Right ventricle myocardium inferior (tissue), 1 donor: ENCODE measurements around the gene CYB561. TPM values are rescaled to one million over a fixed set of nuclear protein-coding genes. Genes with fewer than 3 reads are reported as not detected.
"Not testable (repeated sequence)": the region's sequence is repeated elsewhere in the genome, so short reads cannot be mapped to it uniquely, and the experiment has no call there.

ENCODE experiments used
- ATAC-seq: fragments of 200-7000 bp; cut with Tn5 transposase; one replicate; pipeline ENCODE4 v1.9.1; 2020; ENCODE audit warnings: mild to moderate bottlenecking, moderate library complexity
- DNase-seq: peaks from one replicate; pipeline ENCODE4 v3.0.0; 2021; ENCODE audit errors: missing footprints
- intact Hi-C: fragments of 100-400 bp; cut with DNase I; formaldehyde crosslinking; loops from one replicate; pipeline ENCODE4 v1.11.0; 2022
- total RNA-seq: library from RNA; stranded (reverse); fragmentation: NEBNext Ultra II Directional; extraction: Animal tissue kit (Norgen Biotek cat#: 25700); gene quantifications from one replicate; pipeline ENCODE4 v1.2.1, GENCODE V29; 2021
- donor health status: DM: no; HTN: yes; CAD: no; lungs with severe emphysema.

The CYB561 gene
- total RNA-seq, 1 donor from 2014 or later, result 15.5 TPM

DNA sequence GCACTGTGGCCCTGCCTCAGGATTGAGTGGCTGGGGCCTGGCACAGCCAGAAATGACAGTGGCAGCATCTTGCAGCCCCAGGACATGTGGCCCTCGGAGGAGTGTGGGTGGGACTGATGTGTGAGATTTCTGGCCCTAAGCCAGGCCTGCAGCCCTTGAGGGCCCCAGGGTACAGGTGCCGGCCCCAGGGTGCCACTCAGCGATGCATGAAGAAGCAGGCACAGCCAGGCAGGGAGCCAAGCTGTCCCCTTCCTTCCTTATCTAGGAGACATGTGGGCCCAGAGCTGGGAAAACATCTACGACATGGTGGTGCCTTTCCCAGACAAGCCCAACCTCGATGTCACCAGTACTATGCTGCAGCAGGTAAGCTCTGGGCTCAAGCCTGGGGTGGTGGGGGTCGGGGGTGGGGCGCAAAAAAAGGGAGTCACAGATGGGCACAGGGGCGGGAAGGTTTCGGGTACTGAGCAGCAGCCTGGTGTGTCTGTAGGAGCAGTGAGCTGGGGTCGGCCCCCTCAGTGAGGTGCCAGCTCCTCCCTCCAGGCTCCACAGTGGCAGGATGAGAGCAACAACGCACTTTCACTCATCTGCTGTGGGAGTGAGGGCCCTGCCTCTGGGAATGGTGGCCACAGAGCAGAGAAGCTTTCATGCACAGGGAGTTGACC, 34.9 kb upstream of the CYB561 start:
- intact Hi-C loops, result no loop called here
- ATAC-seq, result no peak
- DNase-seq, result no peak

DNA sequence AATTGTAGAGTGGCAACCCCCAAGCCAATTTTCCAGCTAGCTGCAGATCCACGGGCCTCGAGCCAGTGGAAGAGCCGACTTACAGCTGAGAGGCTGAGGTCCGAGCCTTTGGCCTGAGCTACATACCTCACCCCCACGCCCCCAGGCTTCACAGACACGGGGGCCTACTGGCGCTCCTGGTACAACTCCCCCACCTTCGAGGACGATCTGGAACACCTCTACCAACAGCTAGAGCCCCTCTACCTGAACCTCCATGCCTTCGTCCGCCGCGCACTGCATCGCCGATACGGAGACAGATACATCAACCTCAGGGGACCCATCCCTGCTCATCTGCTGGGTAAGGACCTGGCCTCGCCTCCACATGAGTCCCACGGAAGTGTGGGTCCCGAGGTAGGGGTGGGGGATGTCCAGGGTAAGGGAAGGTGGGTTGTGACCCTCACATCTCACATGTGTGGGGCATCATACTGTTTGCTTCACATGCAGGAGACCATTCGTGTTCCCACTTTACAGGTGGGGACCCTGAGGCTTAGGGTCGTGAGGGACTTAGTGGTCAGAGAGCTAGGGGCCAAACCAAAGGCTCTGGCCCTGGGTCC, 34.2 kb upstream of the CYB561 start:
- intact Hi-C loops, result no loop called here
- DNase-seq, result no peak
- no peak for ATAC-seq

DNA sequence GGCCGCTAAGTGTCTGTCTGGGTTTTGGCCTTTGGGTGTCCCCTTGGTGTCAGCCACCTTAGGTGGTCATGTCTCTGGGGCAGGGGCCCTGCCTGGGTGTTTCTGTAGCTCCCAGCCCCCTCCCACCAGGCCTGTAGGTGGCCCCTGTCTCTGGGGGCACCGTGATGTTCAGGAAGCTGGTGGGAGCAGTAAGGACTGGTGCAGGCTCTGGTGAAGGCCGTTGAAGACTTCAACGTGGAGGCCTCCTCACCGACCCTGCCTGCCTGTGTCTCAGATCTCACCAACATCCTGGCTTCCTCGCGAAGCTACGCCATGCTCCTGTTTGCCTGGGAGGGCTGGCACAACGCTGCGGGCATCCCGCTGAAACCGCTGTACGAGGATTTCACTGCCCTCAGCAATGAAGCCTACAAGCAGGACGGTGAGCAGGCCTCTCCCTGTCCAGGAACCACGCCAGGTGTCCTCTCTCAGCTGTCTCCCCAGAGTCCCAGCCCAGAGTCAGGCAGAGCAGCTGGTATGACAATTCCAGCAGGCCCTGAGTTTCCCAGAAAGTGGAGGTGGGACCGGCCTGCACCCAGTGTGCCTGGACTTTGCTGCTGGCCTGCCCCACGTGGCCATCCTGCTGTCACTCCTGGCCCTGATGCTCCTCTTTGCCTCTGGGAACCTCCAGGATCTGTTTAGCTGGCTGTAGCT, 33.5 kb upstream of the CYB561 start:
- DNase-seq (no peak), ATAC-seq (no peak)
- intact Hi-C loops, result loop anchor here (1.0 kb wide), 1 partner anchor 54 kb away; no protein-coding TSS in a partner anchor

DNA sequence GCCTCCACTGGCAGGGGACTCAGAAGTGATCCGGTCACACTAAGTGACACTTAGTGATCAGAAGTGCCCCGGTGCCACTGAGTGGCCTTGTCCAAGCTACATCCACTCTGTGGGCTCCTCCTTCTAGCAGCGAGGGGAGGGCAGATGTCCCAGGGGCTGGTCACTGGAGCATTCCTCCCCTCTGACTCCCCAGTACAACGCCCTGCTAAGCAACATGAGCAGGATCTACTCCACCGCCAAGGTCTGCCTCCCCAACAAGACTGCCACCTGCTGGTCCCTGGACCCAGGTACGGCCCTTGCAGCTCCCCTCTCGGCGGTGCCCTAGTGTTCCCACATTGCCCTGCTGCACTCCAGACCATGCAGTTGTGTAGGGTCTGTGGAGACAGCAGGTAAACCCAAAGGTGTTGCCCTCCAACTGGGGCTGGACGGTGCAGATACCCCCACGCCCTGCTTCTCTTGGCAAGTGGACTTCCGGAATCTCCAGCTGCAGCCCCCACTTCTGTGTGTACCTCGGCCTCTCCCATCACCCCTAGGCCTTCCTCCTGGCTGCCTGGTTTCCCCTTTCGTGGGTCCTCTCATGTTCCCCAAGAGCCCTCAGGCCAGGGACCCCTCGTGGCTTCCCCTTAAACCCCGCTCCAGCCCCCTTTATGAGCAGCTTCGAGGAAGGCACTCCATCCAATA, 32.8 kb upstream of the CYB561 start:
- DNase-seq (peak; percentile 85), ATAC-seq (peak; percentile 84)
- intact Hi-C loops, result loop anchor here (1.0 kb wide), 1 partner anchor 54 kb away; no protein-coding TSS in a partner anchor

DNA sequence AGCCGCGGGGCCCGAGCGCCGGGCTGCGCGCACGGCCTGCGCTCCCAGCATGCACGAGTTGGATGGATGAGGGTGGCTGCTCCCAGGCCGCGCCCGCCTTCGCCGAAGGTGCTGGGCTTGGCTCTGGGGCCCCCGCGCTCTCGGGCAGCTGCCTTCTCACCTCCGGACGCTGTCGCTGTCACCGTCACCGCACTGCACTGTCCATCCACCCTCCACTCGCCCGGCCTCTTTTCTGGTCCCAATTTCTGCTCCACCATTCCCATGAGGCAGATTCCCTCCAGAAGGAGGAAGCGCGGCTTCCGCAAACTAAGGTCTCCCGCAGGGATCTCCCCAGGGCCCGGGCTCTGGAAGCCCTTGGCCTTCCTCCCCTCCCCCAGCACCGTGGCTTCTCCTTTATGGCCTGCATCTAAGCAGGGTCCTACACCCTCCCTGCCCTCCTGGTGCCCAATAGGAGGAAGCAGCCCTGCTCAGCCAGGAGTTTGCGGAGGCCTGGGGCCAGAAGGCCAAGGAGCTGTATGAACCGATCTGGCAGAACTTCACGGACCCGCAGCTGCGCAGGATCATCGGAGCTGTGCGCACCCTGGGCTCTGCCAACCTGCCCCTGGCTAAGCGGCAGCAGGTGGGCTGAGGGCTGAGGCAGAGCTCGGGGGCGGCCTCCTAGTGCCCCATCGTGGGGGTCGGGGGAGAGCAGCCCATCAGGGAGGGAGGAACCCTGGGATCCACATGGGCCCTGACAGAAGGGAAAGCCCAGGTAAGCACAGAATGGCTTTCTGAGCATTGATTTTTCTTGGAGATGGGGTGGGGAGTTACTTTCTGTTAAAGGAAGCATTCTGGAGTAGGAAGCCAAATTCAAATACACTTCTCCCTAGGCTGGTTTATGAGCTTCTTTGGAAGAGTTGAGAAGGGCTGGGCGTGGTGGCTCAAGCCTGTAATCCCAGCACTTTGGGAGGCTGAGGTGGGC, 31.7 kb upstream of the CYB561 start:
- ATAC-seq, result no peak
- no peak for DNase-seq
- intact Hi-C loops, result no loop called here

DNA sequence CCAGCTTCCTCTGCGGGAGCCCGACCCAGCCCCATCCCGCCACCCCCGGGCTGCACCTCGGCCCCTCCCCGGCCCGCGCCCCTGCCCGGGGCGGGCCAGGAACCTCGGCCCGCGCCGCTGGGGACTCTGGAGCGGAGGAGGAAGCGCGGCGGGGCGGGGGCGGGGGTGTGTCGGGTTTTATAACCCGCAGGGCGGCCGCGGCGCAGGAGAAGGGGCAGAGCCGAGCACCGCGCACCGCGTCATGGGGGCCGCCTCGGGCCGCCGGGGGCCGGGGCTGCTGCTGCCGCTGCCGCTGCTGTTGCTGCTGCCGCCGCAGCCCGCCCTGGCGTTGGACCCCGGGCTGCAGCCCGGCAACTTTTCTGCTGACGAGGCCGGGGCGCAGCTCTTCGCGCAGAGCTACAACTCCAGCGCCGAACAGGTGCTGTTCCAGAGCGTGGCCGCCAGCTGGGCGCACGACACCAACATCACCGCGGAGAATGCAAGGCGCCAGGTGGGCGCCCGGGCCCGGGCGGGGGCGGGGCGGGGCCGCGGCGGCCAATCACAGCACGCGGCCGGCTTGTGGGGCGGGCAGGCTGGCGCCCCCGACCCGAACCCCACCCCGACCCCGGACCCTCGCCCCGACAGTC, 30.9 kb upstream of the CYB561 start, which contains the start of gene ACE:
TSS of gene ACE (plus strand) at position 208 of the 626 bp plus-strand sequence. CDS start at position 242, 34 bp downstream.
- ATAC-seq, result peak; percentile 10
- intact Hi-C loops, result no loop called here
- no peak for DNase-seq

DNA sequence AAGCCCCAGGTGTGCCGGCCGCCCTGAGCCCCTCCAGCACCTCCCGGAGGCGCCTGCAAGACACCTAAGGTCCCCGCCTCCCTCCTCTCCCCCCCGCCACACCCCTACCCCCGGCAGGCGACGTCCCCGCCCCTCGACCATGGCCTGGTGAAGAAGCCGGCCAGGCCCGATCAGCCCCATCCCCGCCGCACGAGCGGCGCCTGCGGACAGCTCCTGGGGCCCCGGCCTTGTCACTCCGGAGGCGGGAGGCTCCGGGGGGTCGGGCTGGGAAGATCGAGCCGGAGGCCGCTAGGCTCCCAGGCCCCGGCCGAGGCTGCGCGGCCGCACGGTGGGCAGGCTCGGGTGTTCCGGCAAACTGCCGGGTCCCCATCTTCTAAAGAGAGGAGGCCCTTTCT, 30.4 kb upstream of the CYB561 start:
- intact Hi-C loops, result no loop called here
- ATAC-seq, result peak; percentile 17
- DNase-seq, result no peak

DNA sequence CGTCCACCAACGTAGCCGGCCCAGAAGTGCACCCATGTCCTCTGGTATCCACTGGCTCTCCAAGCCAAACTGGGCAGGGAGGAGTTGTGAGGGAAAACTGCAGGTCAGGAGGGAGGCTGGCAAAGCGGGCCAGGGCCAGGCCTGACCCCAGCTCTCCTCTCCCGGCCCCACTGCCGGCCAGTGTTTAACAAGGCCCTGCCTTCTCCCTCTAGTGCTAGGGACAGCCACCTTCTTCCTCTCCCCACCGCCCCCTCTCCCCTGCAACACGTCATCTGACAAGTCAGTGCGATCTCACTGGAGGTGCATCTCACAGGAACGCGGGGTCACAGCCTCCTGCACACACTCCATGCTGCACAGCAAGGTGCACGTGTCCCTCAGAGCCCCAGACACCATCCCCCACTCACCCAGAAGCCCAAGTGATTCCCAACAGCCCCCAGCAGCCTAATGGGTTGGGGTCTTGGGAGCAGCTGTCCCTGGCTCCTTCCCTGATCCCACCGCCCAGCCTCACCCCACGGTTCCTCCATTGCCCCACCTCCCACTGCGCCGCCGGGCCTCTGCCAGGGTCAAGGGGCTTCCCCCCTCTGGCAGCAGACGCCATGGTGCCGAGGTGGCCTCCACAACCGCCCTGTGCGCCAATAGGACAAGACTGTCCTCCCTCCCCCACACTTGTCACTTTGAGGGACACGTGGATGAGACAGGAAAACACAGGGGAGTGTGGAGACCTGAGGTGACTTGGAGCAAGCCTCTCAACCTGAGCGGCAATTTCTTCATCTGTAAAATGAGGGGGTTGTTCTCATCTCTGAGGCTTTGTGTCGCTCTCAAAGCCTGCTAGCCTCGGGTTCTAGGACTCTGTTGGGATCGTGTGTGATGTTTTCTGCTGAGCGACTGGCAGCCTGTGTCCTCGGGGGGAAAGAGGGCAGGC, 29.6 kb upstream of the CYB561 start:
- DNase-seq (no peak), ATAC-seq (no peak)
- intact Hi-C loops, result loop anchor here (2.0 kb wide), 1 partner anchor 29 kb away; the partner anchor contains the start of gene CYB561

DNA sequence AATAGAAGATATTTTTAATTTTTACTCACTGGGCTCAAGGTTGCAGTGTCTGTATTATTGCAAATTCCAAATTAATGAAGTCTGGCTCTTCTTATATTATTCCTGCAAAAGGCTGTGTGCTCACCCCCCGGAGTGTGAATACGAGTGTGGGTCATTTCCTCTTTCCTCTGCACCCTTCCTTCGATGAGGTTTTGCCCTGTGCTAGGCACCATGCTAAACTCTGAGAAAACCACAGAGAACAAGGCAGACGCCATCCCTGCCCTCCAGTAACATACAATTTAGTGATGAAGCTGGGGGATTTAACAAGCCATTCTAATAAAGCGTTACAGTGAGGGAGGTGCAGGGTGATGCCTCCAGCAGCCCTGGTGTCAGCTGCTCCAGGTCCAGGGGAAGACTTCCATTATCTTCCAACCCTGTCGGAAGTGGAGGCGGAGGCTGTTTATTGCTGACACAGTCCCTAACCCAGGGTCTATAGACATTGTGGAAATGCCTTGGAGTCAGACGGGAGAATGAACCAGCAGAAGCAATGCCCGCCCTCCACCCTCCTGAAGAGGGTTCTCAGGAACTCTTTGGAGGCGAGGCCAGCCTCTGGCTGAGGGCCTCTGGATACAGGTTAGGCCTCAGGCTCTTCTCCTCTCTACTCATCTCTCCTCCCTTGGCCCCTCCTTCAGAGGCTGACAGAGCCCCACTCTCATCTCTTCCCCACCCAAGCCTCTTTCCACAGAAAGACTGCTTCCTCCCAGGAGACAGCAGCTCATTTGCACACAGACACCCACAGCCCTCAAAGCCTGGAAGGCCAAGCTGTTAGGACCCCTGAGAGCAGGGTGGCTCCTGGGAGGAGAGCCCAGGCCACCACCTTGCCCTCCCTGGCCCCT, 28.7 kb upstream of the CYB561 start:
- ATAC-seq, result no peak
- intact Hi-C loops, result loop anchor here (2.0 kb wide), 1 partner anchor 28 kb away; the partner anchor contains the start of gene CYB561

DNA sequence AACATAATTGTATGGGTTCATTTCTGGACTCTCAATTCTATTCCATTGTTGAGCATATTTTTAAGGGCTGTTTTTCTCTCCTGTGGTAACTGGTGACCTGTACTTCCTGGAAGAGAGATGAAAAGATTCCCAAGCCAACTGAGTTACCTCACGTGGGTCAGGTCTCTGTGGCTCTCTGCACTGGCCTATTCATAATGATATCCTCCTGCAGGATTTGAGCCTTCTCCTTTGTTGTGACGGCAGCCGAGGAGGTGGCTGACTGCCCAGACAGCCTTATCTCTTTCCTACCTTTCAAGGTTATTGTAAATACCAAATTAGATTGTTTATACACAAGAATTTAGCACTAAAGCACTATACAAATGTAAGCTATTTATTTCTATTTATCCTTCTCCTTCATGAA, 28.1 kb upstream of the CYB561 start:
- DNase-seq (no peak), ATAC-seq (peak; percentile 32)
- intact Hi-C loops, result loop anchor here (2.0 kb wide), 1 partner anchor 27 kb away; the partner anchor contains the start of gene CYB561

More for the DNA sequence above, 28.7 kb upstream of the CYB561 start:
- no peak for DNase-seq

DNA sequence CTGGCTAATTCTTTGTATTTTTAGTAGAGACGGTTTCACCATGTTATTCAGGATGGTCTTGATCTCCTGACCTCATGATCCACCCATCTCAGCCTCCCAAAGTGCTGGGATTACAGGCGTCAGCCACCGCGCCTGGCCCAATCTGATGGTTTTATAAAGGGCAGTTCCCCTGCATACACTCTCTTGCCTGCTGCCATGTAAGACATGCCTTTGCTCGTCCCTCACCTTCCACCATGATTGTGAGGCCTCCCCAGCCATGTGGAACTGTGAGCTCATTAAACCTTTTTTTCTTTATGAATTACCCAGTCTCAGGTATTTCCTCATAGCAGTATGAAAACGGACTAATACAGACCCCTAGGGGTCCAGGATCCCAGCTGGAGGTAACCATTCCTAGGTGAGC, 22.0 kb upstream of the CYB561 start:
- DNase-seq, ATAC-seq, intact Hi-C loops: not testable (repeated sequence)

DNA sequence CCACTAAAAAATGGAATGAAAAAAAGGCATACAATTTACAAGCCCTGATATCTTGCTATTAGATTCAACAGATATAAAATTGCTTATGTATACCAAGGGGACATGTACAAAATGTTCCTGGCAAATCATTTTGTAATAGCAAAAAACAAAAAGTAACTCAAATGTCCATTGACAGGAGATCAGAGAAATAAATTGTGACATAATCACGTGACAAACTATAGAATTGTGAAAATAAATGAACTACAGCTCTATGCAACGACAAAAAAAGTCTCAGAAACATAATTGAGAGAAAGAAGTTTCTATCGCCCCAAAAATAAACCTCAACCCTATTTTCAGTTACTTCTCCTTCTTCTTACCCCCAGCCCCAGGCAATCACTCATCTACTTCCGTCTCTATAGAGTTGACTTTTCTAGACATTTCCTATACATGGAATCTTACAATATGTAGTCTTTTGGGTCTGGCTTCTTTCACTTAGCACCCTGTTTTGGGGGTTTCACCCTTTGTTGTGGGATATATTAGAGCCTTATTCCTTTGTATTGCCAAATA, 18.7 kb upstream of the CYB561 start:
- ATAC-seq, result no peak
- no peak for DNase-seq
- intact Hi-C loops, result no loop called here

DNA sequence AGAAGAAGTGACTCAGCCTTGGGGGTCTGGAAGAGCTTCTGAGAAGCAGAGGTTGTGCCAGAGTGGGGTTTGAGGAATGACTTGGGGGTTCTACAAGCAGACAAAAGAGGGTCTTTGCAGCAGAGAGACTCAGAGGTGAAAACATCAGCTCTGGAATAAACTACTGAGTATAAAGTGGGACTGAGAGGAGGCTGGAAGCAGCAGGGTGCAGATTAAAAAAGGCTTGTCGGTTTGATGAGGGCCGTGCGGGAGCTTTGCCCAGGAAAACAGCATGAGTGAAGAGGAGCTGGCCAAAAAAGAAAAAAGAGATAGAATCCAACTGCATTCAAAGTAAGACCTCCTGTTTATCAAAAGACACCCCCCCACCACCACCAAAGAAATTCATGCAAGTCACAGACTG, 17.7 kb upstream of the CYB561 start:
- DNase-seq, result no peak
- ATAC-seq, result no peak
- intact Hi-C loops, result no loop called here

DNA sequence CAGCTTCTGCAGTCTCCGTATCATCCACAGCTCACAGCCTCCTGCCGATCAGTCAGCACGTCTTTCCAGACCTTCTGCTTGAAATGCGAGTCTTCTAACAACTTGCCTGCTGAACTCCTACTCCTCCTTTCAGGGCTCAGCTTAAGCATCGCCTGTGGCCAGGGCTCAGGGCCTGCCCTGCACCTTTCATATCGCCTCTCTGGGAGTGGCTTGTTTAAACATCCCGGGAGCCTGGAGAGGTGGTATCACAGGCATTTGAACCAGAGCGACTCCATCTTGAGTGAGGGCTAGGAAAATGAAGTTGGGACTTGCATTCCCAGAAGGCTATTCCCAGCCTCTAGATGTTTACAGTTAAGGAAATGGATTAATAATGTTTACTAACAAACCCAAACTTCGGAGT, 13.9 kb upstream of the CYB561 start:
- no peak for ATAC-seq
- intact Hi-C loops, result no loop called here
- peak; percentile 22 for DNase-seq

DNA sequence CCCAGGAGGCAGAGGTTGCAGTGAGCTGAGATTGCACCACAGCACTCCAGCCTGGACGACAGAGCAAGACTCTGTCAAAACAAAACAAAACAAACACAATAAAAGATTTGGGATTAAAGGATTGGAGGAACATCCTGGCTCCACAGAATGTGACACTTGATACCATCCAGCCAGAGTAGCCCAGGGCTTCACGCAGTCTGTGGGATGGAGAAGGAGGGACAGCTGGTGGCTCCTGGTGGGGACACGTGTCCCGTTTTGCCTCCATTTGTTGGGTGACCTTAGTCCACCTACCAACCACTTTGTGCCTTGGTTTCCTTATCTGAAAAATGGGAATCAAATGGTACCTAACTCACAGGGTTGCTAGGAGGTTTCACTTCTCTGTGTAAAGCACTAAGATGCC, 12.4 kb upstream of the CYB561 start:
- DNase-seq (no peak), ATAC-seq (no peak)
- intact Hi-C loops, result no loop called here
